HG03457 (cell line): ENCODE data around the gene EZH1.

Experiments used
- ATAC-seq: cut with Tn5 transposase; IDR thresholded peaks from one replicate; pipeline ENCODE4 v1.9.1; 2021; ENCODE audit warnings: moderate number of reproducible peaks; ENCODE audit not compliant: unreplicated experiment

Gene EZH1

DNA sequence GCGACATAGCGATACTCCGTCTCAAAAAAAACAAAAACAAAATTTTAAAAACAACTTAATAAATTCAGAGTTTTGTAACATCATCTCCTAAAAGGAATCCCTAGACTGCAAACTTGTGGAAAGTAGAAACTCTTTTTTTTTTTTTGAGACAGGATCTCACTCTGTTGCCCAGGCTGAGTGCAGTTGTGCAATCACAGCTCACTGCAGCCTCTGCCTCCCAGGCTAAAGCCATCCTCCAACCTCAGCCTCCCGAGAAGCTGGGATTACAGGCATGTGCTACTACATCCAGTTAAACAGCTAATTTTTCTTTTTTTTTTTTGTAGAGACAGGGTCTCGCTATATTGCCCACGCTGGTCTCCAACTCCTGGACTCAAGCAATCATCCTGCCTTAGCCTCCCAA lies 19.7 kb downstream of the EZH1 start:
- no peak for ATAC-seq

DNA sequence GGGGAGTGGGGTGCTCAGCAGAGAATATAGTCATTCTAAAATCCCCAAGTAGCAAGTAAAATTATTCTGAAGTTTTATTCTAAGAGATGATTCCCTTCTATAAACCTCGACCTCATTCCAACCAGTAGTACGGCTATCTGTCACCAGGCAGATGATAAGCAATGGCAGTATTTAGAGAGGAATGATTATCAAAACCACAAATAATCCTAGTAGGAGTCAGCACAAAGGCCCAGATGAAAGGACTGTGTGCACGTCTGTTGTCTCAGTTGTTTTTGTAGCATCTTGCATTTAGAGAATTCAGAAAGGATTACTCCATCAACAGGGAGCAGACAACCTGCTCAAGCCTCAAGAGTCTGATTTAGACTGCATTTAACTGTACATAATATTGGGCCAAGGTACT lies 21.2 kb downstream of the EZH1 start:
- no peak for ATAC-seq

DNA sequence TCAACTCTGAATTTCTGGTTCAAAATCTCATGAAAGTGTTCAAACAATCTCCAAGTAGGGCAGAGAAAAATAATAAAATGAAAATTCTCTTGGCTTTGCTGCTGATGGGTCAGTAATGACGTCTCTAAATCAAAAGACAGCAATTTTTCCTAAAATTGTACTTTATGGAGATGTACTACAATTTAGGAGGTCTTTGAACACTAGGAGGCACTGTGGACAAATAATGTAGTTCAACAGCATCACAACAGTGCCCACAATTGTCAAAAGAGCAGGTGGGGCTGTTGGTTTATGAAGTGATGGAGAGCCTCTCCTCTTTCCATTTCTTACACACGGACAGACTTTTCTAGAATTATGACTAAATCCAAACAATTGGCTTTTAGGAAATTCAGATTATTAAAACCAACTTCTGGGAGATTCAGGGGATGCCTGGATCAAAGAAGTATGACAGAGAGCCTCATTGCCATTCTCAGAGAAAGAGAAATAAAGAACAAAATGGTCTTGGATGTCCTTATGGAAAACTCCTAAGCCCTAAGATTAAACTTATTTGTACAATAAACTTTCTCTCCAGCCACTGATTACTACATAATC lies 23.8 kb downstream of the EZH1 start:
- ATAC-seq: no peak

DNA sequence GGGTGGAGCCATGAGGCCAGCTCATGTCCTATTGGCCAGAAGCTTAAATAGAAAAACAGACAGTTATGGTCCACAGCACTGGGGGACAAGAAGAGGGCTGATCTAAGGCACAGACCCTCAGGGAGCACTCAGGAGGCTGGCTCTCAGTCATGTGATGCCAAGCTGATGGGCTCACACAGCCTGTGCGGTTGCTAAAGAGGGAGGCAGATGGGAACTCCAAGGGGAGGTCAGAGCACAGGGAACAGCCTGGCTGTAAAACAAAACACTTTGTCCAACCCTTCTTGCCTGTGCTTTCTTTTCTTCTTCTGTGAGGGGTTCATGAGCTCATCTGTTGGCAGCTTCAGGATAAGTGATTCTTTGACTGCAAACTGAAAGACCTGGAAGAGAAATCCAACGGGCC lies 35.3 kb downstream of the EZH1 start:
- ATAC-seq: no peak

DNA sequence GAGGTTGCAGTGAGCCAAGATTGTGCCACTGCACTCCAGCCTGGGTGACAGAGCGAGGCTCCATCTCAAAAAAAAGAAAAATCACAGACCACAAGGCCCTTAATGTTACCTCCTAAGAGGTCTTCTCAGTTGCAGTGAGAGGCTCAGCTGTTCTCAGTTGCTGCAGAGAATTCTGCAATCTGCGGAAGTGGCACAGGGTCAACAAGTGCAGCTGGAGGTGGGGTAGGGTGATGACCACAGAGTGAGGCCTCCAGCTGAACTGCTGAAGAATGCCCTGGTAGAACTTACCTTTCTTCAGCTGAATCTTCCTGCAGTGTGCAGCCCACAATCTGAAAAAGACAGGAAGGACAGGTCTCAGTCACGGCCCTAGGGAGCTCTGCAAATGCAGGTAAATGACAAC lies 36.3 kb downstream of the EZH1 start:
- ATAC-seq: no peak

DNA sequence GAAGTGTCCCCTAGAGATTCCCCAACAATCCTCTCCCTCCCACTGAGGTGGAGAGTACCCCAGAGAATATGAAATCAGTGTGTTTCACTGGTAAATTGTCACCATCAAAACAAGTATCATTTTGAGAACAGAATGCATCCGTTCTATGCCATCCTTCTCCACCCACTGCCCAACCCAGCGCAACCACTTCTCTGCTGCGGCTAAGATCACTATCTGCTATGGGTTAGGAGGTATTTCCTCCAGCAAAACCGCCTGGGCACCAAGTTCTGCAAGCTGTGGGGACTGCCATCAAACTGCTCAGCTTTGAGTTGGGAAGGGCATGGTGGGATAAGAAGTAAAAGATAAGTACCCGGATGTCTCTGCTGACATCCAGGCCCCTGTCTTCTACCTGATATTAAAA lies 38.1 kb downstream of the EZH1 start:
- ATAC-seq: no peak

DNA sequence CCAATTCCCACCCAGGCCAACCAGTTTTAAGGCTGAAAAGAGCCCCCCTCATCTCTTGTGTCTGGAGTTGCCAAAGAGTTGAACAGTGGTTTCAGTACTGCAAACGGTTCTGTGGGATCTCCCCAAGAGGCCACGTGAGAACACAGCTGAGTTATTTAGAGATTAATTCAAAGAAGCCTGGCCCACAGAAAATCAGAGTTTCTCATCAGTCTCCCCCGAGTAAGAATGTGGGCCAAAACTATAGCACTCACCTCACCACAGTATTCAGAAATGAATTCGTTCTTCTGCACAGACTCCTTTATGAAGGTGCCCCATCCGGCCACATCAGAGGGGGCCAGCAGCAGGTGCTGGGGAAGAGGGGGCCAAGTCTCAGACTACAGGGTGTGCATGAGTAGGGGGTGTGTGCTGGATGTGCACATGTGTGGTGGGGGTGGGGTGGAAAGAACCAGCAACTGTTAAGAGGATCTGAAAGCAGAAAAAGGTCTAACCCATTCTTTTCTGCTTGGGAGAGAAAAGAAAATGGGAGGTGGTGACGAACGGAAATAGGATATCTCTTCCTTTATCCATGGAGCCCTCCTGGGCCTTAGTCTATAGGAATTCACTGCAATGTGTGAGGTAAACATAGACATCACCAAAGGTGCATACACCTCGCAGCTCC lies 39.9 kb downstream of the EZH1 start:
- ATAC-seq: peak; percentile 54

DNA sequence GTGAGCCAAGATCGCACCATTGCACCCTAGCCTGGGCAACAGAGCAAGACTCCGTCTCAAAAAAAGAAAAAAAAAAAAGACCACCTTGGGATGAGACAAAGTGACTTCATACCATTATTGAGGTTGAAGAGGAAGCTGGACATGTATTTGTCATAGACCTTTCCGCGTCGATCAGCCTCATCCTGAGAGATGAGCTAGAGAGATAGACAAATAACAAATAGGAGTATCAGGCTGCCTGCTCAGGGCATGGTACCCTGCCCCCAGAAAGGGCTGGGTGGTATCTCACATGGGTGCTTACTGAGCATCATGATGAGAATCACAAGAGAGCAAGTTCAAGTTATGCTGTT lies 40.4 kb downstream of the EZH1 start:
- no peak for ATAC-seq

DNA sequence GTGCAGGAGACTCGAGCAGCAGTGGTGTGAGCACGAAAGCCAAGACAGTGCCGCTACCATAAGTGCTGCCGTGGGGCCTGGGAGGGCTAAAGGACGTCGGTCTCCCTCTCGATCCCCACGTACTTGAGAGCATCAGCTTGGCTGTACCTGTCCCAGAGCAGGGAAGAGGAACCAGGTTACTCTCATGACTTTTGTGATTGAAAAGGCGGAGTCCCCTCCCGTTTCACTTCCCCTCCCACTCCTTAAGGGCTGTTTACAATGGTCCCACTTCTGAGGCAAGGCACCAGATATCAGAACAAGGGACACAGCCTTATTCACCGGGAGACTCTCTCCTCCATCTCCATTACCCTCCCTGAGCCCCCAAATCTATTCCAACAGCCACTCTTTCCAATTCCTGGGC lies 42.4 kb downstream of the EZH1 start:
- ATAC-seq: no peak

DNA sequence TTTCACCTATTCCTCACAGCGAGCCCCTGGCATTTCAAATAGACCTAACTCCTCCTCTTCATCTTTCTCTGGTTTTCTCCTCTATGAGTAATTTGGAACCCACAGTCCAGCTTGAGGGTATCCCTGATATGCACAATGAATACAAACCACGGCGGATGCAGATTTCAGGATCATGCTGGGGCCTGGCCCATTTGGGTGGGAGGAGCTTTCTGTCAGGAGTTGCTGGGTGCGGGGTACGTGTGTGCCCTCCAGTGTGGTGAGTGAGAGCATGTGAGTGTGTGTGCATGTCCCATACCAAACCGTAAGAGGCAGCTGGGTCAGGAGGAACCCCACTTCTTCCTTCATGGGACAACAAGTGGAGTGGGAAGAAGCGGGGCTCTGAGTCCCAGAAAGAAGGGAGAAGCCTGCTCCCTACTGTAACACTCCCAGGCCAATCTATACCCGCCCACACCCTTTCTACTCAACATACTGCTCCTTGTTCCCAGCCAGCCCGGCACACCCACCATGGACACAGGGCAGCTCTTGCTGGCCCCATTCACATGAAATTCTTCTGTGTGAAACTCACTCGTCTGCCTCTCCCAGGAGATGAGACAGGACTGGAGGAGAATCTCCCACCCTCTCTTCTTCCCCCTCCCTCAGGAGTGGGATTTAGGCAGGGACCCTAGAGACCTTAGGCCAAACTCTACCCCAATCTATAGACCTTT lies 44.1 kb downstream of the EZH1 start:
- ATAC-seq: no peak

DNA sequence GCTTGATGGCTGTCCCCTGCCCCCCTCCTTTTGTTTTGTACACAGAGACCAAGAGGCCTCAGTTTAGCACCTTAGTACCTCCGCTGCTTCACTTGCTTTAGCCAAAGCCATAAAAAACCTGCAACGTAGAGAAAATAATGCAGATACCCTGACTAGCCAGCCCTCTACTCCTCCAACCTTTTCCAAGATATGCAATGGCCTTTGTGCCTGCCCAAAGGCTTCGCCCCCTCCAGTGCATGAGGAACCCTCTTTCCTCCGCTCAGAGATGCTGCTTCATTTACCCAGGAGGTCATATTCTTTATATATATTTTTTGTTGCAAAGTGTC lies 45.5 kb downstream of the EZH1 start:
- ATAC-seq: no peak

DNA sequence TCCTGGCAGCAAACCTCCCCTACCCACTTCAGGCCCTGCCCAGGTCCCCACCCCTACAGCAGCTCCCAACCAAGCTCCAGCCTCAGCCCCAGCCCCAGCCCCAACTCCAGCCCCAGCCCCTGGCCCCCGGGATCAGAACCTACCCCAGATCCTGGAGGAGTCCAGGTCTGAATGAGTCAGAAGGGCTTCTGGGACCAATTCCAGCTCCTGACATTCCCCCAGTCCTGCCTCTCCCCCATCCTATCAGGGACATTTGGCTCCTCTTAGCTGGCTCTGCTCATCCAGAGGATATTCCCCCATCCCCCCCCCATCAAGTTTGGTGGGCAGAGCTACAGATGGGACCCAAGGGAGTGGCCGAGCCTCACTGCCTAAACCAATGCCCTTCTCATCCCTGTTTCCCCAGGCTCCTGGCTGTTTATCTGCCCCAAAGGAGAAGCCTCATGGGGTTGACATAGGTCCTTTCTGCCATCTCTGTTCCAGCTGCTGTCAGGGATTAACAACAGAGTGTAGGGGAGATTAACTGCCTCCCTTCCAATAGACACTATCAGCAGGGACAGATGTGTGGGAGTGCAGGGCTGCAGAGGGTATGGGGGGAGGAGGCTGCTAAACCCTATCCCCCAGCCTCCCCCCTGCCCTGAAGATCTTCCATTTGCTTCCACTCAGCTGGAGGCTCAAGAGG lies 46.0 kb downstream of the EZH1 start:
- no peak for ATAC-seq

DNA sequence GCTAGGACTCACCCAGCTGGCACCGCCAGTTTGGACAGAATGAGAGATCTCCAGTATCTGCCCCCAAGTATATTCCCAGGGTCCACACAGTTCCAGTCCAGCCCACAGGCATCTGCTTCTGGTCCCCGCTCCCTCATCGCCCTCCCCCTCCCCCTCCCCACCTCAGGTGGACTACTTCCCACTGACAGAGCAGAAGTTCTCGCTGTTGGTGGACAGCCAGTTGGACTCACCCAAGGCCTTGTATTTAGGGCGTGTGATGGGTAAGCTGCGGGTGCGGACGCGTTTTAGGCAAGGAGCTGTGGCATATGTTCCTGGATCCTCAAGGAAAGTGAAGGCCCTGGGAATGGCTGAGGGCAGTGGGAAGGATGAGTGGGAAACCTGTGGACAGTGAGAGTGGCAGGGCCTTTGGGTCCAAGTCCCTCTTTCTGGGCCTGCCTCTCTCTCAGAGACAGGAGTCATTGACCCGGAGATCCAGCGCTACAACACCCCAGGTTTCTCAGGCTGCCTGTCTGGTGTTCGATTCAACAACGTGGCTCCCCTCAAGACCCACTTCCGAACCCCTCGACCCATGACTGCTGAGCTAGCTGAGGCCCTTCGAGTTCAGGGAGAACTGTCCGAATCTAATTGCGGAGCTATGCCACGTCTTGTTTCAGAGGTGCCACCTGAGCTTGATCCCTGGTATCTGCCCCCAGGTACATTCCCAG lies 47.6 kb downstream of the EZH1 start:
- ATAC-seq: no peak

DNA sequence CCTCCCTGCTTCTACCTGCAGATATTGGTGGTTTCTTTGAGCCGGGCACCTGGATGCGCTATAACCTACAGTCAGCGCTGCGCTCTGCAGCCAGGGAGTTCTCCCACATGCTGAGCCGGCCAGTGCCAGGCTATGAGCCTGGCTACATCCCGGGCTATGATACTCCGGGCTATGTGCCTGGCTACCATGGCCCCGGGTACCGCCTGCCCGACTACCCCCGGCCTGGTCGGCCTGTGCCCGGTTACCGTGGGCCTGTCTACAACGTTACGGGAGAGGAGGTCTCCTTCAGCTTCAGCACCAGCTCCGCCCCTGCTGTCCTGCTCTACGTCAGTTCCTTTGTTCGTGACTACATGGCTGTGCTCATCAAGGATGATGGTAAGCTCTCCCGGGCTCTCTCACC lies 49.3 kb downstream of the EZH1 start:
- ATAC-seq: no peak

DNA sequence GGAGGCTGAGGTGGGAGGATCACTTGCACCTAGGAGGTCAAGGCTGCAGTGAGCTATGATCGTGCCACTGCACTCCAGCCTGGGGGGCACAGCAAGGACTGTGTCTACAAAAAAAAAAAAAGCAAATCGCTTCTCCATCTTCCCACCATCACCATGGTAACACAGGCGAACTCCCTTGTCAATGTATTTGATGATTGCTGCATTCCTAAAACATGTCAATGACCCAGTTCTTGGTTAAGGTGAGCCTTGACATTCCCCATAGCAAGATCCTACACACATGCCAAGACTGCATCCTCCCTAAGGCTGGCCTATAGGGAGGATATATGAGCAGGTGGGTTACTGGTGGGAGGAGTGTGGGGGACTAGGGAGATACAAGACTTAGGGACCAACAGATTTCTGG lies 50.3 kb downstream of the EZH1 start:
- ATAC-seq: no peak

DNA sequence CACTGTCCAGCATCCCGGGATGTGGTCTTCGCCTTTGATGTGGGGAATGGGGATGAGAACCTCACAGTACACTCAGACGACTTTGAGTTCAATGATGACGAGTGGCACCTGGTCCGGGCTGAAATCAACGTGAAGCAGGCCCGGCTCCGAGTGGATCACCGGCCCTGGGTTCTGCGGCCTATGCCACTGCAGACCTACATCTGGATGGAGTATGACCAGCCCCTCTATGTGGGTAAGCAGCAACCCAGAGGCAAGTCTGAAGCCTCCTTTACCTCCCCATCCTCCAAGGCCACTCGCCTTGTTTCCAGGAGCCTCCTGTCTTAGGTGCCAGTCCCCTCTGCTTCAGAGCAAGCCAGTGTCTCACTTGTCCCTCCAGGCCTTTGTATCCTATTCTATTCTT lies 52.4 kb downstream of the EZH1 start:
- no peak for ATAC-seq

DNA sequence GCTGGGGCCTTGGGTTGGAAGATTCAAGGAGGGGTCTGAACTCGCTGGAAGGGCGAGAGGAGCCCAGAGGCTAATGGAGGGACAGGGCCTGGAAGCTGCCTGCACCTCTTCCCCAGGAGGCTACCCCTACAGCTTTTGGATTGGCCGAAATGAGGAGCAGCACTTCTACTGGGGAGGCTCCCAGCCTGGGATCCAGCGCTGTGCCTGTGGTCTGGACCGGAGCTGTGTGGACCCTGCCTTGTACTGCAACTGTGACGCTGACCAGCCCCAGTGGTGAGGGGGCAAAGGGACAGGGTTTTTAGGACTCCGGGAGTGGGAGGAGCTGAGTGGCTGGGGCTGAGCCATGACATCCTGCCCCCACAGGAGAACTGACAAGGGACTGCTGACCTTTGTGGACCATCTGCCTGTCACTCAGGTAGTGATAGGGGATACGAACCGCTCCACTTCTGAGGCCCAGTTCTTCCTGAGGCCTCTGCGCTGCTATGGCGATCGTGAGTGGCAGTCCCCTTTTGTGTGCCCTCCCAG lies 53.8 kb downstream of the EZH1 start:
- no peak for ATAC-seq

DNA sequence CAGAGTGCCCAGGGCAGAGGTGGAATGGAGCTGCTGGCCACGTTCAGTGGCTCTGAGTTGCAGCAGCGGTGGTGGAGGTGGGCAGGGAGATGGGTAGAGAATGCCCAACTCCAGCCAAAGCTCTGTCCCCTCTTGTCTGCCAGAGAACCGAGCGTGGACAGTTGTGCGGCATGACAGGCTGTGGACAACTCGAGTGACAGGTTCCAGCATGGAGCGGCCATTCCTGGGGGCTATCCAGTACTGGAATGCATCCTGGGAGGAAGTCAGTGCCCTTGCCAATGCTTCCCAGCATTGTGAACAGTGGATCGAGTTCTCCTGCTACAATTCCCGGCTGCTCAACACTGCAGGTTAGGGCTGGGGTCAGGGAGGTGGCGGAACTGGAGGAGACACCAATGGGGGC lies 54.2 kb downstream of the EZH1 start:
- ATAC-seq: no peak

DNA sequence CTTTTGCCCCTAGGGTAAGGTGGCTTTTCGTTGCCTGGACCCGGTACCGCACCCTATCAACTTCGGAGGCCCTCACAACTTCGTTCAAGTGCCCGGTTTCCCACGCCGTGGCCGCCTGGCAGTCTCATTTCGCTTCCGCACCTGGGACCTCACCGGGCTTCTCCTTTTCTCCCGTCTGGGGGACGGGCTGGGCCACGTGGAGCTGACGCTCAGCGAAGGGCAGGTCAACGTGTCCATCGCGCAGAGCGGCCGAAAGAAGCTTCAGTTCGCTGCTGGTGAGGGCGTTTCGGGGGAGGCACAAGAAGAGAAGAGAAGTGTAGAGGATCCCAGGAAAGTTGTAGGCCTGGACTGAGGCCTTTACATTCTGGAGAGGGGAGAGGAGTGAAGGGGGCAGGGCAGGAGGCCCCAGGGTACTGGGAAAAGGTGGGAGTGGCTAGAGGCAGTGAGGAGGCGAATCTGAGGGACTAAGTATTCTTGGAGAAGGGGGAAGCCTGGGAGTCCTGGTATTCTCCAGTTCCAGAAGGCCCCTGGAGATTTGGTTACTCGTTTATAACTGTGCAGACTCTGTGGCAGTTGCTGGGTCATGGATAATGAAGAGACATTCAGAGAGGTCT lies 57.0 kb downstream of the EZH1 start:
- no peak for ATAC-seq

DNA sequence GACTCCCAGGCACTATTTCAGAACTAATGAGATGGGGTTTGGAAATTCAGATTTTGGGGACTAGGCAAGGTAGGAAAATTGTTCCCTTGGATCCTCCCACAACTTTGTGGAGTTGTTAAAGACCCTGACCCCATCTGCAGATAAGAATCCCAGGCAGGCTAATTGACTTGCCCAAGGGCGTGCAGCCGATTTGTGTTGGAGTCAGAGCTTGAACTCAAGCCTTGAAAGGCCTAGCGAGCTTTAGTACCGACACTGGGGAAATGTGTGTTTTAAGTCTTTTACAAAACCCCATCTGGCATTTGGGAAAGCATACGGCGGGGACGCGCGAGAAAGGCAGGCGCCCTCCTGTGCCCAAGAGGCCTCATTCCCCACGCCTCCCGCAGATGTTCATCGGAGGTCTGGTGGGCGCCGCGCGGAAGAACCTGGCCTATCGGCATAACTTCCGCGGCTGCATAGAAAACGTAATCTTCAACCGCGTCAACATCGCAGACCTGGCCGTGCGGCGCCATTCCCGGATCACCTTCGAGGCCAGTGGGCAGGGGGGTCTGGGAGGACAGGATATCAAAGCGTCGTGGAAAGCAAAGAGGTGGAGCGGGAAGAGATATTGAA lies 58.2 kb downstream of the EZH1 start:
- no peak for ATAC-seq

DNA sequence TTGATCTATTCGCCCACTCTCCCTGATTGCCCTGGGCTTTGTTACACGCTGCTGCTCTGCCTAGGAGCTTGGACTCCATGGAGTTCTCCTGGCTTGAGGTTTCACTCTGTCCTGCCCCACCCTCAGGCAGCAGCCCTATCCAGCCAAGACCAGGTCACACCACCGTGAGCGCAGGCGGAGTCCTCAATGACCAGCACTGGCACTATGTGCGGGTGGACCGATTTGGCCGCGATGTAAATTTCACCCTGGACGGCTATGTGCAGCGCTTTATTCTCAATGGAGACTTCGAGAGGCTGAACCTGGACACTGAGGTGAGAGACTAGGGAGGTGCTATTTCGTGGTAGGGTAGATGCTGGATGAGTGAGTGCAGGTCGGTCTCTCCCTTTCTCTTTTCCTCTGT lies 59.0 kb downstream of the EZH1 start:
- ATAC-seq: no peak
